Panc1 (cell line): ENCODE results near the gene KDM4B. TPM values are rescaled to one million over a fixed set of nuclear protein-coding genes. Genes with fewer than 3 reads are reported as not detected.

Experiments used
- ATAC-seq: fragments of 200-7000 bp; cut with Tn5 transposase; 2 replicates; pipeline ENCODE4 v1.9.1; 2020; ENCODE audit warnings: mild to moderate bottlenecking, moderate library complexity
- BruUV-seq: library from RNA; stranded (reverse); fragments of 400-500 nt; replicated peaks from 2 replicates; lab custom pipeline; 2021; lab: Mats Ljungman, UMichigan
- CTCF ChIA-PET: fragments of 300-600 bp; sonication (Branson Sonifier 250); formaldehyde crosslinking; loops from one replicate; lab custom pipeline; 2022; ENCODE audit warnings: antibody characterized with exemption; lab: Charles Lee
- POLR2A ChIA-PET: fragments of 300-600 bp; sonication (Branson Sonifier 250); formaldehyde crosslinking; loops from one replicate; lab custom pipeline; 2022; ENCODE audit warnings: antibody characterized with exemption; lab: Charles Lee
- DNase-seq: peaks from one replicate; pipeline ENCODE4 v3.0.0-alpha.2; 2010; ENCODE audit warnings: low read depth, low spot score
- H3K27ac ChIP-seq: 2 replicates; pipeline ENCODE4 v1.5.1; 2011; ENCODE audit warnings: mild to moderate bottlenecking, low read length, inconsistent platforms
- H3K27me3 ChIP-seq: fragments of 200-500 bp; sonication (Bioruptor generic); 2 replicates; pipeline ENCODE4 v1.6.0; 2014; ENCODE audit warnings: low read length, inconsistent platforms; ENCODE audit not compliant: control insufficient read depth, insufficient read depth
- H3K36me3 ChIP-seq: fragments of 200-500 bp; sonication (Bioruptor generic); 2 replicates; pipeline ENCODE4 v1.5.1; 2014; ENCODE audit warnings: inconsistent platforms, mild to moderate bottlenecking, low read length, moderate library complexity; ENCODE audit not compliant: control insufficient read depth, insufficient read depth
- H3K4me1 ChIP-seq: 2 replicates; pipeline ENCODE4 v1.5.1; 2011; ENCODE audit warnings: inconsistent platforms, mild to moderate bottlenecking, low read length, moderate library complexity; ENCODE audit not compliant: control insufficient read depth, insufficient read depth
- H3K4me3 ChIP-seq, 2 experiments: 2 replicates each; pipeline ENCODE4 v1.5.1; 2011 to 2012; ENCODE audit warnings: low read depth in 2 of 2, low read length in 2 of 2, mild to moderate bottlenecking in 2 of 2, inconsistent platforms in 1 of 2, moderate library complexity in 1 of 2
- H3K9me3 ChIP-seq: fragments of 200-500 bp; sonication (Bioruptor generic); 2 replicates; pipeline ENCODE4 v1.5.1; 2014; ENCODE audit warnings: low read depth, mild to moderate bottlenecking, inconsistent platforms, low read length, moderate library complexity; ENCODE audit not compliant: control insufficient read depth, insufficient read depth
- CTCF ChIP-seq: fragments of 450-650 bp; IDR thresholded peaks from 2 replicates; pipeline ENCODE4 v1.5.1; 2017; ENCODE audit warnings: mild to moderate bottlenecking
- POLR2AphosphoS5 ChIP-seq: IDR thresholded peaks from 2 replicates; pipeline ENCODE4 v1.6.1; 2012; ENCODE audit warnings: mild to moderate bottlenecking, low read depth, low read length, moderate library complexity
- REST ChIP-seq, 2 experiments: IDR thresholded peaks; 2 replicates each; pipeline ENCODE4 v1.6.1; 2011 to 2012; ENCODE audit warnings: low read depth in 2 of 2, control low read depth in 1 of 2, low read length in 1 of 2, mild to moderate bottlenecking in 1 of 2, moderate library complexity in 1 of 2; ENCODE audit not compliant: insufficient read depth in 1 of 2
- SIN3A ChIP-seq: IDR thresholded peaks from 2 replicates; pipeline ENCODE4 v1.6.1; 2012; ENCODE audit warnings: low read depth, mild to moderate bottlenecking, low read length, moderate library complexity, borderline replicate concordance; ENCODE audit not compliant: insufficient read depth
- TCF7L2 ChIP-seq: IDR thresholded peaks from 2 replicates; pipeline ENCODE4 v1.6.1; 2011; ENCODE audit warnings: mild to moderate bottlenecking, low read depth, low read length, inconsistent platforms
- in situ Hi-C: cut with HindIII; loops from 2 replicates; pipeline ENCODE4 v1.10.0; 2016; ENCODE audit warnings: low sequenced_read_pairs, low pct_unique_long_range_greater_than_20kb
- intact Hi-C: fragments of 100-400 bp; cut with micrococcal nuclease; formaldehyde crosslinking; loops from one replicate; pipeline ENCODE4 v1.10.0; 2022; ENCODE audit not compliant: unreplicated experiment
- total RNA-seq: library from RNA; stranded (reverse); gene quantifications from one replicate; pipeline ENCODE4 v1.2.1, GENCODE V29; 2021; ENCODE audit not compliant: unreplicated experiment

The KDM4B gene
- total RNA-seq, 1 experiment from 2014 or later, result 18.4 TPM

GRCh38 chr19:5073153-5073844, 104.4 kb downstream of the KDM4B start:
- intact Hi-C loops, result no loop called here
- Histone ChIP-seq H3K4me1 (no peaks in the 10 kb centered on the region), H3K9me3 (no peaks in the 10 kb centered on the region), H3K4me3 (no peak overlapping the region), H3K27me3 (no peaks in the 10 kb centered on the region), H3K36me3 (no peaks in the 10 kb centered on the region), H3K27ac (no peak overlapping the region)
- DNase-seq, result no peak
- POLR2A ChIA-PET, result no interaction called here
- CTCF ChIA-PET, result no interaction called here
- in situ Hi-C loops, result no loop called here
- ATAC-seq, result no peak; the same call in 1 of the 2 replicates
- no TSS peak for BruUV-seq
- TF ChIP-seq CTCF (no peak), SIN3A (no peak), TCF7L2 (no peak), REST (IDR thresholded peaks at IDR 0.05; ENCODE audit: insufficient read depth in 1 of 2, low read depth in 2 of 2, low read length in 1 of 2) (no peak), POLR2AphosphoS5 (no peak)

GRCh38 chr19:5074407-5074806, 105.5 kb downstream of the KDM4B start:
- in situ Hi-C loops, result no loop called here
- CTCF ChIA-PET, result no interaction called here

More at GRCh38 chr19:5074407-5074806, 105.5 kb downstream of the KDM4B start:
- ATAC-seq (no peak), DNase-seq (no peak)
- no peaks in the 10 kb centered on the region for H3K36me3 ChIP-seq
- POLR2A ChIA-PET, result no interaction called here
- TF ChIP-seq REST (IDR thresholded peaks at IDR 0.05; ENCODE audit: insufficient read depth in 1 of 2, low read depth in 2 of 2, low read length in 1 of 2) (no peak), POLR2AphosphoS5 (no peak), TCF7L2 (no peak), SIN3A (no peak), CTCF (no peak)
- H3K27ac ChIP-seq, result no peak overlapping the region
- H3K4me3 ChIP-seq, result no peak overlapping the region
- no peaks in the 10 kb centered on the region for H3K27me3 ChIP-seq
- H3K4me1 ChIP-seq, result no peaks in the 10 kb centered on the region
- BruUV-seq, result no TSS peak
- no peaks in the 10 kb centered on the region for H3K9me3 ChIP-seq
- intact Hi-C loops, result no loop called here
